NCI-H2107 (cell line): ENCODE measurements around the gene UPF2.

ENCODE experiments used
- DNase-seq: peaks from one replicate; lab custom pipeline; 2025; lab: John Stamatoyannopoulos, UW

Gene UPF2

DNA sequence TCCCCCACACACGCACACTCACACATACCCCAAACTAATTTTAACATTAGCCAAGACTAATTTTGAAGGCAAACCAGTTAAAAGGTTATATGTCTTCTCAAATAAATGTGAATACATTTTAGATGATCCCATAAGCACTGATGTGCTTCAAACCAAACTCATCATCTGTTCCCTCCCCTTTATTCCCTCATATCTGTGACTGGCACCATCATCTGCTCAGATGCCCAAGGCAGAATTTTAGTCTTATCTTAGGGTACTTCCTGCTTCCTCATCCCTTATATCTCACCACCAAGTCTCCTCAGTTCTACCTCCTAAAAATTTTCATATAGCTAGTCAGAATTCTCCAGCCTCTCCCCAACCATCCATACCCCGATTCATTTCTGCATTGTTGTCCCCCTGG lies 80.4 kb downstream of the UPF2 start:
- DNase-seq: no peak

DNA sequence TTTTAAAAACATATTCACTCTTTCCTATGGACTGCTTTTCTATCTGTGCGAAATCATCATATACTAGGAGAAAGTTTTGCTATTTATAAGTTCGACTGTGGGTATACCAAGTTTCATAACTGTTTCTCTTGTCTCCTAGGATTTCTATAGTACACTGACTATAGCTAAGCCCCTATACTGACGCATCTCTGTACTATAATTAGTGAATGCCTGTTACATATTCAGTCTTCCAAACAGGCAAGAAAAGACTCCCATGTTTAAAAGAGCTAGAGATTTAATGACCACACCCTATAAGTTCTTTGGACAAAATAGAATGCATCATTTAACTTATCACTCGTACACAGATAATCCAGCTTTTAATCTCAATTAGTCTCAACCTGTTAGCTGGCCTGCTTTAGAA lies 80.8 kb downstream of the UPF2 start:
- DNase-seq: no peak

- DNase-seq: no peak
Observed at GRCh38 chr10:11959966-11960365, 82.6 kb downstream of the UPF2 start.

GRCh38 chr10:11958956-11959355 lies 83.7 kb downstream of the UPF2 start:
- DNase-seq: no peak

GRCh38 chr10:11951695-11952094 lies 90.9 kb downstream of the UPF2 start:
- DNase-seq: no peak

GRCh38 chr10:11950325-11951018 lies 92.1 kb downstream of the UPF2 start:
- no peak for DNase-seq

DNA sequence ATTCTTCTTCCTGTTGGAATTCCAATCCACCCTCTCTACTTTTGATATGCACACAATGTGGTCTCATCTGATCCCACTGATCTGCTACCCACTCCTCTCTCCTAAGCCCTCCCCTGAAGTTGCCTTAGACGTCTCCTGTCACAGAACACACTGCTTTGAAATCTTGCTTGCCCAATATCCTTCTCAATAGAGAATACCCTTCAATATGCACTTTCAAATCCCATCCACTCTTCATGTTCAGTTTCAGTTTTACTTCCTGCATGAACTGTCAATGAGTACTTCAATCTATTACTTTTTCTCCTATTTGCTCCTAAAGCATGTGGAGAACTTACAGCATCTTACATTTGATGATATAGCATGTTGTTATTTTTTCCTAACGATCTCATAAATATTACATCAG lies 93.5 kb downstream of the UPF2 start:
- DNase-seq: no peak

DNA sequence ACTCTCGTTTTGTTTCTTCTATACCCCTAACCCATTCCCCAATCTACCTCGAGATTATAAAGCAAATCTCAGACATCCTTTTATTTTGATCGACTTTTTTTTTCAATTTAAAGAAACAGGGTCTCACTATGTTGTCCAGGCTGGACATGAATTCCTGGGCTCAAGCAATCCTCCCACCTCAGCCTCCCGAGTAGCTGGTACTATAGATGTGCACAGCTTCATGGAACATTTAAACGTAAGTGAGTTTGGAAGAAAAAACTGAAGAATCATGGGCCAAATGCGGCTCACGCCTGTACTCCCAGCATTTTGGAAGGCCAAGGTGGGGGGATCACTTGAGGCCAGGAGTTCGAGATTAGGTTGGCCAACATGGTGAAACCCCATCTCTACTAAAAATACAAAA lies 96.0 kb downstream of the UPF2 start:
- no peak for DNase-seq

DNA sequence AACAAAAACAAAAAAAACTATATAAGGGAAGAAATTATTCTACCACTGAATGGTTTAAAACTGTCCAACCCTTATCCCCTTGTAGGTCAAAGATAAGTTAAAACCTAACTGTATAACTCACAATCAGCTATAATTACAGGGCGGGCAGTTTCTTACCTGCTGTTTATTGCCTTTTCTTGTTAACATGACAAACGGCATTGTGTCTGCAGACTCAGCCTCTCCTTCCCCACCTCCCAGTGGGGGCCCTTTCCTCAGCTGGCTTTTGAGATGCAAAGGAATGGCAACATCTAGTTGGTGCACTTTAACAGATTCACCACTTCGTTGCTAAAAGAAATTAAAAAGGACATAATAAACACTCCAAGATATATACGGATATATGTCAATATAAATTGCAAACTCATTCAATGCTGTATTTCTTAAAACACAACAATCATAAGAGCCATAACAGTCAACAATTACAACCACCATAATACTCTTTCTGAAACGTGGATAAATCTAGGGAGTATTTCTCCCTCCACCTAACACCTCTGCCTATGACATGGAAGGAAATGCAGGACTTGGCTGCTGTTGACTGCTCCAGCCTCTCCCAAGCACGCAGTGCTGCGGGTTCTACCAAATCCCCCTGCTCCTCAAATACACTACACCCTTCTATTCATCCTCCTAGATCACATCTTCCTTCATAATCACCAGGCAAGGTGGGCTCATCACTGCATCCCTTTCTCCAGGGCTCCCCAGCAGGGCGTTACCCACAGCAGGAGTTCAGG lies 106.0 kb downstream of the UPF2 start:
- DNase-seq: no peak

DNA sequence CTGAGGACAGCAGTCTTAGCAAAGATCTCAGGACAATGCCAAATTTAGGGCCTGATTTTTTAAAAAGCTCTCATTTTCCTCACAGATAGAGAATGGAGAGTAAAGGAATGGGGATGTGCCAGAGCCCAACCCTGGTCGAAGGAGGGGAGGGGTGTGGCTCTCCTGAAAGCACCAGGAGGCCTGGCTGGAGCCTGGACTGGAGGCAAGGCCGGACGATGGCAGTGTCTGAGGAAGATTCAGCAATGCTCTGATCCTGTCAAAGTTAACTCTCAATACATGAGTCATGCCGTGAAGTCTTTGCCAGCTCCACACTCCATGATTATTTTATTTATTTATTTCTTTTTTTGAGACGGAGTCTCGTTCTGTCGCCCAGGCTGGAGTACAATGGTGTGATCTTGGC lies 108.3 kb downstream of the UPF2 start:
- DNase-seq: no peak

DNA sequence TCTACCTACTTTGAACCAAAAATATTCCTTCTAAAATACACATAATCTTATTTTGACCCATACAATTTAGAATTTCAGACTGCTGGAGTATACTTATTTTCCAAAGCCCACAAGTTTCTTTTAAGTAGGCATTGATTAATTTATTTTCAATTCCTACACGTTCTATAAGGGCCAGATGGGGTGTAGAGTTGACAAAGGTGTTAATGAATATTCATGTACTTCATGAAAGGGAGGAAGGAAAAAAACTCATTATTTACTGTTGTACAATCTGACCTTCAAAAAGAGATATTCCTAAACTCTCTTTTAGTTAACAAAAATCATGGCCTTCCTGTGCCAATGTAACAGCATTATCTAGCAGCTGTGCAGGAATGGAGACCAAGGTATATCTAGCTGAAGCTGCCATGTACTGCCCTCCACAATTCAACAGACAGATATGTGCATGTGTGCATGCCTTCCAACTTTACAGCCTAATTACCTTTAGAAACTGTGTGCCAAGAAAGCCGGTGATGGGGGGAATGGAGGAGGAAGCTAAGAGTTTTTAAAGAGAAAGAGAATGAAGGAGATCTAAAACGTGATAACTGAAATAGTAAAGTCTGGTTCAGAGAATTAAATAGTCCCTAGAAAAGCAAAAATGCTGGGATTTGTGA lies 108.9 kb downstream of the UPF2 start:
- no peak for DNase-seq

DNA sequence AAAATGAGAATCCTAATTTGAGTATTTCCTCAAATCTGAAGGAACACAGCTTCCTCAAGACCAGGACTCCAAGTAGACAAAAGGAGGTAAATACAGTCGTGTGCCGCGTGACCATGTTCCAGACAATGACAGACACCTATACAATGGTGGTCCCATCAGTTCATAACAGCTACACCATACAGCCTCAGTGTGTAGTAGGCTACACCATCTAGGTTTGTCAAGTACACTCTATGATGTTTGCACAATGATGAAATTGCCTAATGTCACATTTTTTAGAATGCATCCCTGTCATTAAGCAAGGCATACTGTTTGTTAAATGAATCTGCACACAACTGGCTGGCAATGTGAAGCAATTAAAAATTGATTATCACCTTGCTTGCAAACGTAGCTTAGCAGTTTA lies 111.6 kb downstream of the UPF2 start:
- DNase-seq: no peak

GRCh38 chr10:11930312-11930978 lies 112.2 kb downstream of the UPF2 start:
- no peak for DNase-seq

- no peak for DNase-seq
Observed at GRCh38 chr10:11927746-11928145, 114.9 kb downstream of the UPF2 start.

DNA sequence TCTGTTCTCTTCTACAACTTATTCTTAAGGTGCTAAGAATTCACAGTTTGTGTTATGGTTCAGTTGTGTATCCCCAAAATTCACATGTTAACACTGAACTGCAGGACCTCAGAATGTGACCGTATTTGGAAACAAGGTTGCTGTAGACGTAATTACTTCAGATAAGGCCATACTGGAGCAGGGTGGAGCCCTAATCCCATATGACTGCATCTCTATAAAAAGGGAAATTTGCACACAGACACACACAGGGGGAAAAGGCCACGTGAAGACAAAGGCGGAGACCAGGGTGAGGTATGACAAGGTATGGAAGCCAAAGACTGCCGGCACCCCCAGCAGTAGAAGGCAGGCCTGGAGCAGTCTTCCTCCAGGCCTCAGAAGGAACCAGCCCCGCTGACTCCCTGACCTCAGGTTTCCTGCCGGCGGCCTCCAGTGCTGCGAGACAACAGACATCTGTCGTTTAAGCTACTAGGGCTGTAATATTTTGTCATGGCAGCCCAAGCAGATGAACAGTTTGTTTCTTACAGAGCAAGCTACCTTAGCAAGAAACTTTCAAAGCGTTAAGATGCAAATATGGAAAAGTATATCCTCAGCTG lies 120.7 kb downstream of the UPF2 start:
- DNase-seq: no peak

DNA sequence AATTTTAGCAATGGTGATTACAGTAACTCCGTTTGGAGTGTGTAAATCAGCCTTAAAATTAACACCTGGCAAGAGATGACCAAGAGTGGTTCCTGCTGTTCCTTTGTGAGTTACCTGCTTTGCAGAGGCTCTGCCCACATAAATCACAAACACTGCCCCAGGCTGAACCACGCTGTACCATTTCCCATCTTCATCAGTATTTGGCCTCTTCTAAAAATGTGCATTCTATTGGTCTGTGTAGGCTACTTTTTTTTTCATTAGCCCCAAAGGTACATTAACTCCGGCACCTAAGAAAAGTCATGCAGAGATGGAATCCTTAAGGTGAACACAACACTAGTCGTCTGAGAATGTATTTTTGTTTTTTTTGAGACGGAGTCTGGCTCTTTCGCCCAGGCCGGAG lies 123.3 kb downstream of the UPF2 start:
- DNase-seq: no peak

- no peak for DNase-seq
Observed at GRCh38 chr10:11918384-11918783, 124.2 kb downstream of the UPF2 start.

DNA sequence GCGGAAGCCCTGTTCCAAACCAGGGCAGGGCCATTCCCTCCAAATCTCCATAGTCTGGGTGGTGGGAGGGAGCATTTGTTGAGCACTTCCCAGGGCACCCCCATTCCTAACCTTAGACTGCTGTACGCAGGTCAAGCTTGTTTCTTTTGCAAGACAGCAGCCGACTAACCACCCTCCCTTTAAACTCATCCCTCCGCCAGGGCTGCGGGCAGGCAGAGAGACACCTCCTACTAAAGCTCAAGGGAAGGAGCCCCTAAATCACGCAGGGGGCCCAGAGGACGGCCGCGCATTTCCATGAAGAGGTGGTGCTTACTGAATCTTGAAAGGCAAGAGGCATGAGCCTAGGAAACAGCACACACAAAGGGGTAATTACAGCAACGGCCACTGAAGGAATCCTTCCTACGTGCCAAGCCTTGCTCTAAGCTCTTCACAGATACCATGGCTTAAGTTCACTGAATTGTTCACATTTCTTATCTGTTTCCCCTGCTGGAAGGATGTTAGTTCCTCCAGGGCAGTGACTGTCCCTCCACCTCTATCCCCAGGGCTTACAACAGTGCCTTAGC lies 129.4 kb downstream of the UPF2 start:
- DNase-seq: no peak

- no peak for DNase-seq
Observed at GRCh38 chr10:11910102-11910501, 132.5 kb downstream of the UPF2 start.

DNA sequence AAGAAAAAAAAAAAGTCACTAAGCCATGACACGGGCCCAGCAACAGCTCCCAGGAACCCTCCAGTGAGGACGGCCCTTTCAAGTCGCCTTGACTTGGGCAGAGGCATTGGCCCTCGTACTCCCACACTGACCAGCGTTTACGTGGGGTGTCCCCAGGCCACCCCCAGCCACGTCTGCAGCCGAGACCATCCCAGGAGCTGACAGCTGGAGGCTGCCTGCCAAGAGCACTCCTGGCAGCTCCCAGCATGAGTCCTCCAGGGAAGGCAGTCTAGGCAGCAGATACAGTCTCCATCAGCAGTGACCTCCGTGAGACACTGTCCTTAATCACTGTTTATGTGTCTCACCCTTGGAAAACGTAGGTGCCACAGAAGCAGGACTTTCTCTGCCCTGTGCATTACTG lies 133.0 kb downstream of the UPF2 start:
- no peak for DNase-seq

GRCh38 chr10:11908991-11909390 lies 133.6 kb downstream of the UPF2 start:
- no peak for DNase-seq

GRCh38 chr10:11908536-11908935 lies 134.1 kb downstream of the UPF2 start:
- no peak for DNase-seq
